ENCODE measurements around the gene CDKAL1.

DNA sequence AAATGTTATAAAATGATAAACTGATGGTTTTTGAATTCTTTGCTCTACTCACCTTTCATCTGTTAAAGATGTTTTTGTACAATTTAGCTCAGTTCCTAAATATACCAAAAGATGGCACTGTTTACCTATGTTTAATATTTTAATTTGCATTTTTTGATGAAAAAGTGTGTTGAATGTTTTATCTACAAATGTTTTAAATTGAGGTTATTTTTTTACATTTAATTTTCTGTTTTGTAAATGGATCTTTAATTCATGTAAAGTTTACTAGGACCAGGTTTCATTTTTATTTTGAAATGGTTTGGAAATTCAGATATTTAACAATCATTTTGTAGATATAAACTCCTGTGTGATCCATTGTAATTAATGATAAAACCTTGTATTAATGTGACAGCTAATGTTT is 30.0 kb downstream of the CDKAL1 start:
- TF ChIP-seq RBBP5 (IDR thresholded peaks at IDR 0.05; ENCODE audit: borderline replicate concordance, low read depth, low read length) = no peak
- TF ChIP-seq, protein P1, sequence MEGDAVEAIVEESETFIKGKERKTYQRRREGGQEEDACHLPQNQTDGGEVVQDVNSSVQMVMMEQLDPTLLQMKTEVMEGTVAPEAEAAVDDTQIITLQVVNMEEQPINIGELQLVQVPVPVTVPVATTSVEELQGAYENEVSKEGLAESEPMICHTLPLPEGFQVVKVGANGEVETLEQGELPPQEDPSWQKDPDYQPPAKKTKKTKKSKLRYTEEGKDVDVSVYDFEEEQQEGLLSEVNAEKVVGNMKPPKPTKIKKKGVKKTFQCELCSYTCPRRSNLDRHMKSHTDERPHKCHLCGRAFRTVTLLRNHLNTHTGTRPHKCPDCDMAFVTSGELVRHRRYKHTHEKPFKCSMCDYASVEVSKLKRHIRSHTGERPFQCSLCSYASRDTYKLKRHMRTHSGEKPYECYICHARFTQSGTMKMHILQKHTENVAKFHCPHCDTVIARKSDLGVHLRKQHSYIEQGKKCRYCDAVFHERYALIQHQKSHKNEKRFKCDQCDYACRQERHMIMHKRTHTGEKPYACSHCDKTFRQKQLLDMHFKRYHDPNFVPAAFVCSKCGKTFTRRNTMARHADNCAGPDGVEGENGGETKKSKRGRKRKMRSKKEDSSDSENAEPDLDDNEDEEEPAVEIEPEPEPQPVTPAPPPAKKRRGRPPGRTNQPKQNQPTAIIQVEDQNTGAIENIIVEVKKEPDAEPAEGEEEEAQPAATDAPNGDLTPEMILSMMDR (IDR thresholded peaks at IDR 0.05; ENCODE audit: control extremely low read depth in 1 of 3, insufficient read depth in 1 of 3, low read depth in 1 of 3, low read length in 3 of 3) = peak in 1 of 3 experiments; percentile 26; a peak in 1 of 4 replicates
- no peak for TF ChIP-seq POLR2AphosphoS5 (IDR thresholded peaks at IDR 0.05; ENCODE audit: low read depth, low read length)
- no peak for TF ChIP-seq EP300 (IDR thresholded peaks at IDR 0.05; ENCODE audit: borderline replicate concordance in 1 of 2, low read depth in 2 of 2, low read length in 2 of 2)
- no peak for TF ChIP-seq EZH2 (IDR thresholded peaks at IDR 0.05; ENCODE audit: low read depth, low read length, severe bottlenecking)
- TF ChIP-seq GABPA (IDR thresholded peaks at IDR 0.05; ENCODE audit: borderline replicate concordance, insufficient read depth, low read length) = no peak
- TF ChIP-seq TCF12 (IDR thresholded peaks at IDR 0.05; ENCODE audit: low read depth, low read length) = no peak

All from H1 (cell line).